Choroid plexus epithelial cell (primary cell): ENCODE data around the gene MOV10L1.

ENCODE experiments used
- DNase-seq: peaks from one replicate; pipeline ENCODE4 v3.0.0-alpha.2; 2010; ENCODE audit warnings: low read depth
- H3K4me3 ChIP-seq: 2 replicates; pipeline ENCODE4 v1.5.1; 2011; ENCODE audit warnings: low read depth, mild to moderate bottlenecking, control low read depth, low read length, moderate library complexity
- CTCF ChIP-seq: conservative IDR thresholded peaks from 2 replicates; pipeline ENCODE4 v1.5.1; 2011; ENCODE audit warnings: low read depth, mild to moderate bottlenecking, control low read depth, inconsistent platforms, low read length, moderate library complexity

The MOV10L1 gene

GRCh38 chr22:50205781-50206569 is 116.2 kb downstream of the MOV10L1 start:
- H3K4me3 ChIP-seq: no peak overlapping the region

GRCh38 chr22:50206599-50206998 is 116.8 kb downstream of the MOV10L1 start:
- H3K4me3 ChIP-seq: no peak overlapping the region
- peak; percentile 31 for DNase-seq
- TF ChIP-seq CTCF: peak; percentile 63

More at GRCh38 chr22:50205781-50206569, 116.2 kb downstream of the MOV10L1 start:
- no peak for DNase-seq
- TF ChIP-seq CTCF: no peak

- DNase-seq: no peak
- no peak overlapping the region for H3K4me3 ChIP-seq
- no peak for TF ChIP-seq CTCF
These were observed 117.8 kb downstream of the MOV10L1 start for GRCh38 chr22:50207383-50208140.

GRCh38 chr22:50208430-50208938 is 118.7 kb downstream of the MOV10L1 start:
- no peak for DNase-seq
- TF ChIP-seq CTCF: no peak

GRCh38 chr22:50208939-50209892 is 119.4 kb downstream of the MOV10L1 start:
- no peak overlapping the region for H3K4me3 ChIP-seq
- TF ChIP-seq CTCF: no peak
- DNase-seq: no peak

More at GRCh38 chr22:50208430-50208938, 118.7 kb downstream of the MOV10L1 start:
- H3K4me3 ChIP-seq: no peak overlapping the region

- peak; percentile 74 for DNase-seq
- no peak overlapping the region for H3K4me3 ChIP-seq
- peak; percentile 91 for TF ChIP-seq CTCF
These were observed 120.1 kb downstream of the MOV10L1 start for GRCh38 chr22:50209893-50210292.
